Left forelimb (tissue), 1 donor: Measurements from ENCODE around the gene TRABD2B.

Experiments used
- DNase-seq: peaks from one replicate; pipeline ENCODE4 v3.0.0-alpha.2; 2018; ENCODE audit warnings: low spot score

TRABD2B gene

GRCh38 chr1:47796626-47797025 is 200.6 kb downstream of the TRABD2B start:
- DNase-seq = no peak

- DNase-seq = no peak
These were observed 202.1 kb downstream of the TRABD2B start for GRCh38 chr1:47795102-47795501.

GRCh38 chr1:47794530-47794929 is 202.7 kb downstream of the TRABD2B start:
- DNase-seq = no peak

GRCh38 chr1:47794081-47794480 is 203.1 kb downstream of the TRABD2B start:
- DNase-seq = no peak

- no peak for DNase-seq
These were observed 203.6 kb downstream of the TRABD2B start for GRCh38 chr1:47793563-47793962.

- no peak for DNase-seq
These were observed 204.4 kb downstream of the TRABD2B start for GRCh38 chr1:47792779-47793178.

- DNase-seq = no peak
These were observed 205.1 kb downstream of the TRABD2B start for GRCh38 chr1:47791879-47792608.

- DNase-seq = no peak
These were observed 208.4 kb downstream of the TRABD2B start for GRCh38 chr1:47788761-47789160.

GRCh38 chr1:47787560-47787959 is 209.6 kb downstream of the TRABD2B start:
- DNase-seq = no peak

- DNase-seq = no peak
These were observed 210.9 kb downstream of the TRABD2B start for GRCh38 chr1:47786316-47786715.

- DNase-seq = no peak
These were observed 211.5 kb downstream of the TRABD2B start for GRCh38 chr1:47785561-47786271.

GRCh38 chr1:47785118-47785517 is 212.1 kb downstream of the TRABD2B start:
- DNase-seq = no peak

- DNase-seq = no peak
These were observed 212.7 kb downstream of the TRABD2B start for GRCh38 chr1:47784497-47784822.

GRCh38 chr1:47783638-47784496 is 213.3 kb downstream of the TRABD2B start:
- no peak for DNase-seq

GRCh38 chr1:47782414-47783166 is 214.6 kb downstream of the TRABD2B start:
- DNase-seq = peak; percentile 74

GRCh38 chr1:47781171-47781959 is 215.8 kb downstream of the TRABD2B start:
- no peak for DNase-seq

- no peak for DNase-seq
These were observed 216.7 kb downstream of the TRABD2B start for GRCh38 chr1:47780469-47780995.

GRCh38 chr1:47779613-47780012 is 217.6 kb downstream of the TRABD2B start:
- no peak for DNase-seq

GRCh38 chr1:47778280-47778679 is 218.9 kb downstream of the TRABD2B start:
- DNase-seq = no peak

- DNase-seq = no peak
These were observed 219.9 kb downstream of the TRABD2B start for GRCh38 chr1:47777322-47777721.

GRCh38 chr1:47776667-47777131 is 220.5 kb downstream of the TRABD2B start:
- DNase-seq = peak; percentile 82
